H1 (cell line): ENCODE data around the gene METTL6.

Experiments used
- CHD2 ChIP-seq: IDR thresholded peaks from 2 replicates; pipeline ENCODE4 v1.6.1; 2012; ENCODE audit warnings: low read length, improper control_type of control experiment
- CTCF ChIP-seq, 3 experiments: IDR thresholded peaks; 1 replicate in 2 of 3; 2 replicates in 1 of 3; pipeline versions ENCODE4 v1.5.1 to v1.6.1; 2011; ENCODE audit warnings: low read length in 3 of 3, mild to moderate bottlenecking in 3 of 3, inconsistent platforms in 2 of 3, low read depth in 1 of 3, moderate library complexity in 1 of 3; ENCODE audit not compliant: insufficient read depth in 1 of 3; ENCODE audit errors: control extremely low read depth in 1 of 3
- NRF1 ChIP-seq: IDR thresholded peaks from 2 replicates; pipeline ENCODE4 v1.6.1; 2011; ENCODE audit warnings: mild to moderate bottlenecking, low read depth, low read length, improper control_type of control experiment
- RNF2 ChIP-seq: fragments of 200-900, 300-1000 bp; sonication (generic); IDR thresholded peaks from 2 replicates; pipeline ENCODE4 v1.7.1; 2016; ENCODE audit warnings: borderline replicate concordance, low read depth, mild to moderate bottlenecking, antibody characterized with exemption, low read length; ENCODE audit not compliant: poor library complexity, severe bottlenecking; ENCODE audit errors: missing control alignments
- TAF1 ChIP-seq: IDR thresholded peaks from 2 replicates; pipeline ENCODE4 v1.6.1; 2011; ENCODE audit warnings: mild to moderate bottlenecking, low read depth, low read length

GRCh38 chr3:15462451-15462850 is 35.1 kb upstream of the METTL6 start:
- no peak for TF ChIP-seq TAF1
- TF ChIP-seq RNF2: no peak
- no peak for TF ChIP-seq CTCF (IDR thresholded peaks at IDR 0.05; ENCODE audit: control extremely low read depth in 1 of 3, insufficient read depth in 1 of 3, low read depth in 1 of 3, low read length in 3 of 3)
- TF ChIP-seq NRF1: no peak
- TF ChIP-seq CHD2: no peak
